CD4-positive, alpha-beta T cell (primary cell): Measurements from ENCODE around the gene BTRC. TPM values are rescaled to one million over a fixed set of nuclear protein-coding genes. Genes with fewer than 3 reads are reported as not detected.

ENCODE experiments used
- ATAC-seq: fragments of 200-7000 bp; cut with Tn5 transposase; one replicate; pipeline ENCODE4 v1.10.0; 2022; ENCODE audit warnings: mild to moderate bottlenecking; ENCODE audit not compliant: poor library complexity
- CTCF ChIA-PET: fragments of 350-600 bp; sonication (Branson Sonifier 250); formaldehyde crosslinking; loops from one replicate; lab custom pipeline; 2021; ENCODE audit warnings: antibody characterized with exemption, inconsistent platforms; lab: Charles Lee
- POLR2A ChIA-PET: fragments of 350-600 bp; sonication (Branson Sonifier 250); formaldehyde crosslinking; loops from one replicate; lab custom pipeline; 2021; ENCODE audit warnings: antibody characterized with exemption, inconsistent platforms; lab: Charles Lee
- DNase-seq, 14 experiments: peaks; one replicate each; pipeline ENCODE4 v3.0.0-alpha.2; 2013 to 2020; ENCODE audit warnings: mixed read lengths in 2 of 14
- H3K27ac ChIP-seq, 2 donors: one replicate each; pipeline versions ENCODE4 v1.5.1 to v1.7.0; 2013; ENCODE audit warnings: low read length in 2 of 2, low read depth in 1 of 2, mild to moderate bottlenecking in 1 of 2
- H3K27me3 ChIP-seq, 2 experiments: 1 replicate in 1 of 2; 2 replicates in 1 of 2; pipeline versions ENCODE4 v1.6.1 to v1.7.0; 2013; ENCODE audit warnings: low read length in 2 of 2, control low read depth in 1 of 2, mild to moderate bottlenecking in 1 of 2, moderate library complexity in 1 of 2; ENCODE audit not compliant: insufficient read depth in 2 of 2, control insufficient read depth in 1 of 2
- H3K36me3 ChIP-seq: one replicate; pipeline ENCODE4 v1.6.1; 2013; ENCODE audit warnings: low read length, control low read depth; ENCODE audit not compliant: insufficient read depth
- H3K4me1 ChIP-seq: one replicate; pipeline ENCODE4 v1.6.1; 2013; ENCODE audit warnings: low read length, control low read depth; ENCODE audit not compliant: insufficient read depth
- H3K4me3 ChIP-seq: one replicate; pipeline ENCODE4 v1.5.1; 2013; ENCODE audit warnings: mild to moderate bottlenecking, low read length, moderate library complexity
- H3K9me3 ChIP-seq, 2 experiments: 1 replicate in 1 of 2; 2 replicates in 1 of 2; pipeline versions ENCODE4 v1.6.1 to v1.7.0; 2013; ENCODE audit warnings: low read length in 2 of 2, mild to moderate bottlenecking in 2 of 2, control low read depth in 1 of 2, moderate library complexity in 1 of 2; ENCODE audit not compliant: control insufficient read depth in 1 of 2, insufficient read depth in 1 of 2
- H3K27ac Mint-ChIP-seq: one replicate; pipeline ENCODE4 v1.8.0; 2020; ENCODE audit warnings: mixed read lengths
- H3K27me3 Mint-ChIP-seq: one replicate; pipeline ENCODE4 v1.8.0; 2021; ENCODE audit warnings: mixed read lengths
- H3K36me3 Mint-ChIP-seq: one replicate; pipeline ENCODE4 v1.8.0; 2021; ENCODE audit warnings: low read depth, mixed read lengths
- H3K4me1 Mint-ChIP-seq: one replicate; pipeline ENCODE4 v1.8.0; 2021; ENCODE audit warnings: low read depth, mixed read lengths
- H3K4me3 Mint-ChIP-seq: one replicate; pipeline ENCODE4 v1.8.0; 2020; ENCODE audit warnings: mild to moderate bottlenecking, mixed read lengths
- H3K9me3 Mint-ChIP-seq: one replicate; pipeline ENCODE4 v1.8.0; 2020; ENCODE audit warnings: mixed read lengths
- CTCF ChIP-seq: fragments of 200-600 bp; IDR thresholded peaks from one replicate; pipeline ENCODE4 v1.8.0; 2022; ENCODE audit warnings: antibody characterized with exemption, mild to moderate bottlenecking
- intact Hi-C, 2 experiments: fragments of 100-400 bp; cut with DNase I in 1 of 2; cut with micrococcal nuclease in 1 of 2; formaldehyde crosslinking; loops; one replicate each; pipeline versions ENCODE4 v1.15.1 to v1.9.0; 2023 to 2025; cut with DNase I, micrococcal nuclease
- total RNA-seq, 174 experiments: library from RNA in 2 of 174; stranded (reverse) in 2 of 174; gene quantifications; one replicate each; pipeline ENCODE4 v1.2.3 and lab custom pipeline; 2021 to 2026

The BTRC gene
- total RNA-seq, 2 experiments from 2014 or later: 13.1 to 13.2 TPM

- Mint-ChIP-seq H3K27ac (no peak overlapping the region), H3K4me3 (no peak overlapping the region), H3K36me3 (no peaks in the 10 kb centered on the region), H3K9me3 (no peaks in the 10 kb centered on the region), H3K4me1 (no peaks in the 10 kb centered on the region), H3K27me3 (peaks cover 20% of the 10 kb centered on the region)
- POLR2A ChIA-PET: interaction anchor here (0.7 kb wide), 1 partner anchor 53 kb away, joined by 3 read pairs; no protein-coding TSS in a partner anchor
- Histone ChIP-seq H3K4me3 (no peak overlapping the region), H3K27me3 (no peaks in the 10 kb centered on the region), H3K36me3 (no peaks in the 10 kb centered on the region), H3K4me1 (no peaks in the 10 kb centered on the region), H3K27ac (no peak overlapping the region), H3K9me3 (no peaks in the 10 kb centered on the region)
- intact Hi-C loops: no loop called here
- ATAC-seq (no peak), DNase-seq (no peak)
- CTCF ChIA-PET: no interaction called here
- no peak for TF ChIP-seq CTCF
Measured at GRCh38 chr10:101319241-101319915, 34.6 kb upstream of the BTRC start.

- no peaks in the 10 kb centered on the region for H3K27me3 ChIP-seq
- H3K9me3 ChIP-seq: no peaks in the 10 kb centered on the region
- no peak for TF ChIP-seq CTCF
- no peaks in the 10 kb centered on the region for H3K36me3 ChIP-seq
- POLR2A ChIA-PET: no interaction called here
- Mint-ChIP-seq H3K9me3 (no peaks in the 10 kb centered on the region), H3K36me3 (no peaks in the 10 kb centered on the region), H3K4me3 (no peak overlapping the region), H3K27me3 (peaks cover 19% of the 10 kb centered on the region), H3K4me1 (no peaks in the 10 kb centered on the region), H3K27ac (no peak overlapping the region)
- intact Hi-C loops: no loop called here
- CTCF ChIA-PET: no interaction called here
- H3K27ac ChIP-seq: no peak overlapping the region
- no peaks in the 10 kb centered on the region for H3K4me1 ChIP-seq
- DNase-seq (no peak), ATAC-seq (no peak)
- no peak overlapping the region for H3K4me3 ChIP-seq
Measured at GRCh38 chr10:101321073-101321472, 32.9 kb upstream of the BTRC start.

- Mint-ChIP-seq H3K9me3 (no peaks in the 10 kb centered on the region), H3K27me3 (peaks cover 25% of the 10 kb centered on the region), H3K4me3 (no peak overlapping the region), H3K27ac (no peak overlapping the region), H3K36me3 (no peaks in the 10 kb centered on the region), H3K4me1 (no peaks in the 10 kb centered on the region)
- no peak for TF ChIP-seq CTCF
- no peak overlapping the region for H3K27ac ChIP-seq
- intact Hi-C loops: no loop called here
- no peaks in the 10 kb centered on the region for H3K4me1 ChIP-seq
- ChIA-PET POLR2A (no interaction called here), CTCF (no interaction called here)
- no peak overlapping the region for H3K4me3 ChIP-seq
- no peak for DNase-seq
- no peaks in the 10 kb centered on the region for H3K36me3 ChIP-seq
- H3K27me3 ChIP-seq: no peaks in the 10 kb centered on the region
- no peaks in the 10 kb centered on the region for H3K9me3 ChIP-seq
- ATAC-seq: no peak
Measured at GRCh38 chr10:101322266-101323108, 31.5 kb upstream of the BTRC start.
